Stimulated activated CD4-positive, alpha-beta T cell treated with anti-CD3 and anti-CD28 coated beads, Interleukin-4, amount 100 ng/mL, for 4 hours (primary cell): ENCODE measurements around the gene KXD1.
A peak's percentile ranks its signal among the peaks of the same experiment; 100 is the strongest.
"Not testable (repeated sequence)": the region's sequence is repeated elsewhere in the genome, so short reads cannot be mapped to it uniquely, and the experiment has no call there.

Experiments
- DNase-seq, 2 experiments: peaks; one replicate each; pipeline ENCODE4 v3.0.0-alpha.2; 2020

KXD1 gene

GRCh38 chr19:18587561-18587960 lies 29.9 kb downstream of the KXD1 start:
- DNase-seq = no peak

GRCh38 chr19:18587962-18588610 lies 30.4 kb downstream of the KXD1 start:
- no peak for DNase-seq

GRCh38 chr19:18588611-18589379 lies 31.1 kb downstream of the KXD1 start, which contains the start of gene REX1BD:
REX1BD (plus strand) TSS chr19:18588798; CDS start chr19:18588802, 4 bp downstream.
- peak; percentile 91 to 93 for DNase-seq

GRCh38 chr19:18589380-18590272 lies 32.0 kb downstream of the KXD1 start:
- peak in 1 of 2 experiments; percentile 65 for DNase-seq

- DNase-seq = no peak
These were observed 32.9 kb downstream of the KXD1 start for GRCh38 chr19:18590273-18591272.

- no peak for DNase-seq
These were observed 34.2 kb downstream of the KXD1 start for GRCh38 chr19:18591735-18592385.

GRCh38 chr19:18592732-18593131 lies 35.1 kb downstream of the KXD1 start:
- DNase-seq = not testable (repeated sequence)

- no peak for DNase-seq
These were observed 35.9 kb downstream of the KXD1 start for GRCh38 chr19:18593367-18594095.

GRCh38 chr19:18594096-18594823 lies 36.6 kb downstream of the KXD1 start:
- peak; percentile 69 to 79 for DNase-seq

- no peak for DNase-seq
These were observed 37.2 kb downstream of the KXD1 start for GRCh38 chr19:18594824-18595373.

- no peak for DNase-seq
These were observed 37.8 kb downstream of the KXD1 start for GRCh38 chr19:18595475-18595874.

GRCh38 chr19:18596752-18597157 lies 39.1 kb downstream of the KXD1 start:
- DNase-seq = no peak

GRCh38 chr19:18597809-18598660 lies 40.4 kb downstream of the KXD1 start:
- DNase-seq = no peak

- DNase-seq = no peak
These were observed 41.8 kb downstream of the KXD1 start for GRCh38 chr19:18599485-18599884.

- not testable (repeated sequence) for DNase-seq
These were observed 43.2 kb downstream of the KXD1 start for GRCh38 chr19:18600692-18601397.

GRCh38 chr19:18601875-18602274 lies 44.2 kb downstream of the KXD1 start:
- DNase-seq = no peak

GRCh38 chr19:18603255-18603957 lies 45.7 kb downstream of the KXD1 start:
- DNase-seq = no peak
